AG04449 (cell line): ENCODE results near the gene CFAP221.
A peak's percentile ranks its signal among the peaks of the same experiment; 100 is the strongest.

ENCODE experiments used
- CTCF ChIA-PET: fragments of 350-600 bp; formaldehyde crosslinking; extraction: SDS; loops from one replicate; lab custom pipeline; 2021; ENCODE audit warnings: antibody characterized with exemption; lab: Yijun Ruan, JAX
- POLR2A ChIA-PET: fragments of 400-600, 350-600 bp; formaldehyde crosslinking; extraction: SDS; loops from one replicate; lab custom pipeline; 2020; ENCODE audit warnings: antibody characterized with exemption, inconsistent platforms; lab: Yijun Ruan, JAX
- DNase-seq: peaks from one replicate; pipeline ENCODE4 v3.0.0-alpha.2; 2010; ENCODE audit warnings: low read depth, low spot score
- H3K4me3 ChIP-seq: 2 replicates; pipeline ENCODE4 v1.5.1; 2011; ENCODE audit warnings: low read depth, mild to moderate bottlenecking, control low read depth, low read length
- CTCF ChIP-seq: IDR thresholded peaks from one replicate; pipeline ENCODE4 v1.5.1; 2011; ENCODE audit warnings: mild to moderate bottlenecking, moderate library complexity, low read length, control low read depth, inconsistent platforms; ENCODE audit not compliant: insufficient read depth; ENCODE audit errors: missing control alignments

Gene CFAP221

GRCh38 chr2:119638685-119639554, 94.7 kb downstream of the CFAP221 start:
- ChIA-PET POLR2A (no interaction called here), CTCF (interaction anchor here (1.1 to 15.7 kb wide), 4 partner anchors 8 to 537 kb away, joined by 3 to 269 read pairs (median 28); no protein-coding TSS in a partner anchor)
- no peak for DNase-seq
- H3K4me3 ChIP-seq: no peak overlapping the region
- TF ChIP-seq CTCF: no peak

- CTCF ChIA-PET: interaction anchor here (0.7 to 15.7 kb wide), 35 partner anchors 8 to 1436 kb away, joined by 3 to 269 read pairs (median 4); no protein-coding TSS in a partner anchor
- TF ChIP-seq CTCF: peak; percentile 98
- POLR2A ChIA-PET: no interaction called here
- DNase-seq: no peak
- no peak overlapping the region for H3K4me3 ChIP-seq
Measured at GRCh38 chr2:119641562-119642258, 97.5 kb downstream of the CFAP221 start.

GRCh38 chr2:119644186-119644585, 99.9 kb downstream of the CFAP221 start:
- CTCF ChIA-PET: interaction anchor here (0.8 to 15.7 kb wide), 3 partner anchors 13 to 531 kb away, joined by 3 to 269 read pairs (median 4); no protein-coding TSS in a partner anchor
- no peak overlapping the region for H3K4me3 ChIP-seq

GRCh38 chr2:119645173-119645855, 101.1 kb downstream of the CFAP221 start:
- no peak for DNase-seq

More at GRCh38 chr2:119644186-119644585, 99.9 kb downstream of the CFAP221 start:
- TF ChIP-seq CTCF: no peak
- POLR2A ChIA-PET: no interaction called here
- DNase-seq: no peak

GRCh38 chr2:119646149-119646548, 101.9 kb downstream of the CFAP221 start:
- H3K4me3 ChIP-seq: no peak overlapping the region
- ChIA-PET POLR2A (no interaction called here), CTCF (interaction anchor here (15.7 kb wide), 1 partner anchor 11 kb away, joined by 269 read pairs; no protein-coding TSS in a partner anchor)
- TF ChIP-seq CTCF: no peak
- no peak for DNase-seq

More at GRCh38 chr2:119645173-119645855, 101.1 kb downstream of the CFAP221 start:
- TF ChIP-seq CTCF: no peak
- CTCF ChIA-PET: interaction anchor here (15.7 kb wide), 1 partner anchor 12 kb away, joined by 269 read pairs; no protein-coding TSS in a partner anchor
- H3K4me3 ChIP-seq: no peak overlapping the region
- POLR2A ChIA-PET: no interaction called here
